K562 (cell line): Measurements from ENCODE around the gene GALNT5.

ENCODE experiments used
- BDP1 ChIP-seq: IDR thresholded peaks from 3 replicates; pipeline ENCODE4 v1.6.1; 2011; ENCODE audit not compliant: insufficient read length, insufficient read depth
- CHD2 ChIP-seq: IDR thresholded peaks from 2 replicates; pipeline ENCODE4 v1.6.1; 2011; ENCODE audit warnings: low read depth, low read length
- COPS2 ChIP-seq: fragments of 450-650 bp; conservative IDR thresholded peaks from 2 replicates; pipeline ENCODE4 v1.6.1; 2016; ENCODE audit warnings: mild to moderate bottlenecking, moderate library complexity
- CREM ChIP-seq: IDR thresholded peaks from 2 replicates; pipeline ENCODE4 v1.6.1; 2014; ENCODE audit warnings: antibody characterized with exemption, low read depth
- ESRRA ChIP-seq: fragments of 450-650 bp; IDR thresholded peaks from 2 replicates; pipeline ENCODE4 v1.6.1; 2014; ENCODE audit warnings: low read depth, mild to moderate bottlenecking, moderate library complexity, borderline replicate concordance
- ETV5 ChIP-seq: sonication (generic); formaldehyde crosslinking; IDR thresholded peaks from 2 replicates; pipeline ENCODE4 v1.4.0; 2020; ENCODE audit warnings: low read depth, mild to moderate bottlenecking, missing genetic modification reagents
- MTA1 ChIP-seq: fragments of 450-650 bp; IDR thresholded peaks from 2 replicates; pipeline ENCODE4 v1.6.1; 2017; ENCODE audit warnings: borderline replicate concordance
- POLR2A ChIP-seq: fragments of 450-650 bp; conservative IDR thresholded peaks from 2 replicates; pipeline ENCODE4 v1.6.1; 2016
- RFX5 ChIP-seq: IDR thresholded peaks from 2 replicates; pipeline ENCODE4 v1.6.1; 2011; ENCODE audit warnings: low read depth, mild to moderate bottlenecking, improper control_type of control experiment, low read length
- SIN3A ChIP-seq, 2 experiments: fragments of 150-350 bp in 1 of 2; IDR thresholded peaks; 2 replicates each; pipeline ENCODE4 v1.6.1; 2011 to 2016; ENCODE audit warnings: borderline replicate concordance in 2 of 2, low read depth in 2 of 2, low read length in 2 of 2, mild to moderate bottlenecking in 2 of 2, moderate library complexity in 2 of 2; ENCODE audit not compliant: control insufficient read depth in 1 of 2
- SMAD4 ChIP-seq: fragments of 250-450 bp; sonication (Bioruptor Pico); conservative IDR thresholded peaks from 2 replicates; pipeline ENCODE4 v1.8.0; 2021; ENCODE audit warnings: inconsistent platforms, mild to moderate bottlenecking, moderate library complexity
- TF ChIP-seq, protein P1 (sequence below), 3 experiments: IDR thresholded peaks in 2 of 3; conservative IDR thresholded peaks in 1 of 3; 2 replicates each; pipeline ENCODE4 v1.5.1; 2011 to 2012; ENCODE audit warnings: low read length in 3 of 3, mild to moderate bottlenecking in 3 of 3, control low read depth in 2 of 3, improper control_type of control experiment in 1 of 3, inconsistent platforms in 1 of 3, low read depth in 1 of 3, mixed read lengths in 1 of 3, moderate library complexity in 1 of 3; ENCODE audit not compliant: insufficient read depth in 2 of 3
- TF ChIP-seq, protein P2 (sequence below): fragments of 450-650 bp; IDR thresholded peaks from 2 replicates; pipeline ENCODE4 v1.6.1; 2014; ENCODE audit warnings: low read depth, mild to moderate bottlenecking, moderate library complexity, borderline replicate concordance

DNA sequence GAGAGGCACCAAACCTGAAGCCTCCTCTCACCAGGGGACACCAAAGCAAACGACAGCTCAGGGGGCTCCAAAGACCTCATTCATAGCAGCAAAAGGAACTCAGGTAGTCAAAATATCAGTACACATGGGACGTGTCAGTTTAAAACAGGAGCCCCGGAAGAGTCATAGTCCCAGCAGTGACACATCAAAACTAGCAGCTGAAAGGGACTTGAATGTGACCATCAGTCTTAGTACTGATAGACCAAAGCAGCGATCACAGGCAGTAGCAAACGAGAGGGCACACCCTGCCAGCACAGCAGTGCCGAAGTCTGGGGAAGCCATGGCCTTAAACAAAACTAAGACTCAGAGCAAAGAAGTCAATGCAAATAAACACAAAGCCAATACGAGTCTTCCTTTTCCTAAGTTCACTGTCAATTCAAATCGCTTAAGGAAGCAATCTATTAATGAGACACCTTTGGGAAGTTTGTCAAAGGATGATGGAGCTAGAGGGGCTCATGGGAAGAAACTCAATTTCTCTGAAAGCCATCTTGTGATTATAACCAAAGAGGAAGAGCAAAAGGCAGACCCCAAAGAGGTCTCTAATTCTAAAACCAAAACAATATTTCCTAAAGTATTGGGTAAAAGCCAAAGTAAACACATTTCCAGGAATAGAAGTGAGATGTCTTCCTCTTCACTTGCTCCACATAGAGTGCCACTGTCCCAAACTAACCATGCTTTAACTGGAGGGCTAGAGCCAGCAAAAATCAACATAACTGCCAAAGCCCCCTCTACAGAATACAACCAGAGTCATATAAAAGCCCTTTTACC, 1.2 kb downstream of the GALNT5 start:
- TF ChIP-seq BDP1: no peak
- no peak for TF ChIP-seq ESRRA
- TF ChIP-seq POLR2A: peak; percentile 93
- TF ChIP-seq, protein P1, sequence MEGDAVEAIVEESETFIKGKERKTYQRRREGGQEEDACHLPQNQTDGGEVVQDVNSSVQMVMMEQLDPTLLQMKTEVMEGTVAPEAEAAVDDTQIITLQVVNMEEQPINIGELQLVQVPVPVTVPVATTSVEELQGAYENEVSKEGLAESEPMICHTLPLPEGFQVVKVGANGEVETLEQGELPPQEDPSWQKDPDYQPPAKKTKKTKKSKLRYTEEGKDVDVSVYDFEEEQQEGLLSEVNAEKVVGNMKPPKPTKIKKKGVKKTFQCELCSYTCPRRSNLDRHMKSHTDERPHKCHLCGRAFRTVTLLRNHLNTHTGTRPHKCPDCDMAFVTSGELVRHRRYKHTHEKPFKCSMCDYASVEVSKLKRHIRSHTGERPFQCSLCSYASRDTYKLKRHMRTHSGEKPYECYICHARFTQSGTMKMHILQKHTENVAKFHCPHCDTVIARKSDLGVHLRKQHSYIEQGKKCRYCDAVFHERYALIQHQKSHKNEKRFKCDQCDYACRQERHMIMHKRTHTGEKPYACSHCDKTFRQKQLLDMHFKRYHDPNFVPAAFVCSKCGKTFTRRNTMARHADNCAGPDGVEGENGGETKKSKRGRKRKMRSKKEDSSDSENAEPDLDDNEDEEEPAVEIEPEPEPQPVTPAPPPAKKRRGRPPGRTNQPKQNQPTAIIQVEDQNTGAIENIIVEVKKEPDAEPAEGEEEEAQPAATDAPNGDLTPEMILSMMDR (IDR thresholded peaks at IDR 0.05 in 2 of 3, conservative IDR thresholded peaks at IDR 0.05 in 1 of 3; ENCODE audit: insufficient read depth in 2 of 3, low read depth in 1 of 3, low read length in 3 of 3): no peak
- peak; percentile 84 for TF ChIP-seq SMAD4 (CRISPR knock-in tag)
- TF ChIP-seq CREM: peak; percentile 66
- peak; percentile 19; the same call in 1 of the 2 replicates for TF ChIP-seq ETV5
- TF ChIP-seq, protein P2, sequence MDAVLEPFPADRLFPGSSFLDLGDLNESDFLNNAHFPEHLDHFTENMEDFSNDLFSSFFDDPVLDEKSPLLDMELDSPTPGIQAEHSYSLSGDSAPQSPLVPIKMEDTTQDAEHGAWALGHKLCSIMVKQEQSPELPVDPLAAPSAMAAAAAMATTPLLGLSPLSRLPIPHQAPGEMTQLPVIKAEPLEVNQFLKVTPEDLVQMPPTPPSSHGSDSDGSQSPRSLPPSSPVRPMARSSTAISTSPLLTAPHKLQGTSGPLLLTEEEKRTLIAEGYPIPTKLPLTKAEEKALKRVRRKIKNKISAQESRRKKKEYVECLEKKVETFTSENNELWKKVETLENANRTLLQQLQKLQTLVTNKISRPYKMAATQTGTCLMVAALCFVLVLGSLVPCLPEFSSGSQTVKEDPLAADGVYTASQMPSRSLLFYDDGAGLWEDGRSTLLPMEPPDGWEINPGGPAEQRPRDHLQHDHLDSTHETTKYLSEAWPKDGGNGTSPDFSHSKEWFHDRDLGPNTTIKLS: peak; percentile 90; the same call in 1 of the 2 replicates
- TF ChIP-seq SIN3A (IDR thresholded peaks at IDR 0.05; ENCODE audit: borderline replicate concordance in 2 of 2, control insufficient read depth in 1 of 2, low read depth in 2 of 2, low read length in 2 of 2): peak; percentile 67; a peak in 2 of 4 replicates
- TF ChIP-seq MTA1: 0 out of 2 replicates have a peak, but pooled peaks have one; percentile 47
- TF ChIP-seq COPS2: no peak
- TF ChIP-seq RFX5: no peak
- TF ChIP-seq CHD2: no peak
